ENCODE measurements around the gene MLEC. TPM values are rescaled to one million over a fixed set of nuclear protein-coding genes. Genes with fewer than 3 reads are reported as not detected.
A peak's percentile ranks its signal among the peaks of the same experiment; 100 is the strongest.

Gene MLEC
- total and polyA plus RNA-seq, 2 of the 13 experiments (the other 11 are each of a cell fraction or from before 2014, with no cell fraction given), result 49.8 to 156 TPM

DNA sequence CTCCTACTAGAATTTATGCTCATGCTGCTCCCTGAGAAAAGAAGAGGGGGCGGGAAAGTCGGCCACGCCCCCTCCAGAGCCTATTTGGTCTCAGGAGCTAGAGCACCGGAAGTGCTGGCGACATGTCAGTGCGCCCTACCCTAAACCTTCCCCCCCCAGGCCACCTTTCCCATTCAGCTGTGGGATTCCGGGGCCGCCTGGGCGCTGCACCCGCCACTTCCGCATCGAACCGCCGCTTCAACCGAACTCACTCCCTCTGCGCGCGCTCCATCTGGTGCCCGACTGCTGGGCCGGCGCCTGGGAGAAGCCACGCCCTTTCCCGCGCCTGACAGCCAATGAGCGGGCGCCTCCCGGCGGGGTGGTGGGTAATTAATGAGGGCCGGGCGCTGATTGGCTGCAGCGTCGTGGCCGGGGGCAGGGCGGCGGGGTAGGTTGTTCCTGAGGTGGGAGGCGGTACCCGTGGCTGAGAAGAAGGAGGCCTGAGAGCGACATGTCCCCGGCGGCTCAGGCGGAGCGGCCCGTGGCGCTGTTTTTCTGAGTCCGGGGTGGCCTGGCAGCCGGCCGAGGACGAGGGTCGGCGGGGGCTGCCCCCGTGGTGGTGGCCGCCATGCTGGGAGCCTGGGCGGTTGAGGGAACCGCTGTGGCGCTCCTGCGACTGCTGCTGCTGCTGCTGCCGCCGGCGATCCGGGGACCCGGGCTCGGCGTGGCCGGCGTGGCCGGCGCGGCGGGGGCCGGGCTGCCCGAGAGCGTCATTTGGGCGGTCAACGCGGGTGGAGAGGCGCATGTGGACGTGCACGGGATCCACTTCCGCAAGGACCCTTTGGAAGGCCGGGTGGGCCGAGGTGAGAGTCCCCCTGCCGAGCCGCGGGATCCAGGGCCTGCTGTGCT lies at the start of gene MLEC (continued):
- TF ChIP-seq, protein P1, sequence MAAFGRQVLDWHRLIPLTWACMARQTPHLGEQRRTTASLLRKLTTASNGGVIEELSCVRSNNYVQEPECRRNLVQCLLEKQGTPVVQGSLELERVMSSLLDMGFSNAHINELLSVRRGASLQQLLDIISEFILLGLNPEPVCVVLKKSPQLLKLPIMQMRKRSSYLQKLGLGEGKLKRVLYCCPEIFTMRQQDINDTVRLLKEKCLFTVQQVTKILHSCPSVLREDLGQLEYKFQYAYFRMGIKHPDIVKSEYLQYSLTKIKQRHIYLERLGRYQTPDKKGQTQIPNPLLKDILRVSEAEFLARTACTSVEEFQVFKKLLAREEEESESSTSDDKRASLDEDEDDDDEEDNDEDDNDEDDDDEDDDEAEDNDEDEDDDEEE (CRISPR knock-in tag; IDR thresholded peaks at IDR 0.05), result 0 out of 2 replicates have a peak, but pooled peaks have one; percentile 2
- TF ChIP-seq ZZZ3 (CRISPR knock-in tag; IDR thresholded peaks at IDR 0.05; ENCODE audit: borderline replicate concordance) (no peak; the same call in 1 of the 2 replicates), PHF5A (CRISPR knock-in tag; IDR thresholded peaks at IDR 0.05; ENCODE audit: low read depth, unreplicated experiment) (no peak), MEIS2 (CRISPR knock-in tag; IDR thresholded peaks at IDR 0.05) (peak; percentile 79), SKI (IDR thresholded peaks at IDR 0.05; ENCODE audit: partially characterized antibody) (no peak), ZNF468 (CRISPR knock-in tag; IDR thresholded peaks at IDR 0.05) (no peak), ZNF354B (CRISPR knock-in tag; IDR thresholded peaks at IDR 0.05) (0 out of 2 replicates have a peak, but pooled peaks have one; percentile 18), RBAK (CRISPR knock-in tag; IDR thresholded peaks at IDR 0.05) (no peak), PTBP1 (IDR thresholded peaks at IDR 0.05; ENCODE audit: low read depth, low read length, poor library complexity, severe bottlenecking) (no peak), ZSCAN31 (CRISPR knock-in tag; IDR thresholded peaks at IDR 0.05; ENCODE audit: low read depth) (peak; percentile 56), ZNF234 (CRISPR knock-in tag; conservative IDR thresholded peaks at IDR 0.05) (no peak), ZNF230 (CRISPR knock-in tag; IDR thresholded peaks at IDR 0.05) (0 out of 2 replicates have a peak, but pooled peaks have one; percentile 14), ZNF10 (CRISPR knock-in tag; IDR thresholded peaks at IDR 0.05; ENCODE audit: borderline replicate concordance, low read depth) (no peak), ZNF264 (CRISPR knock-in tag; IDR thresholded peaks at IDR 0.05) (peak; percentile 77), PITX1 (CRISPR knock-in tag; IDR thresholded peaks at IDR 0.05) (peak; percentile 47; the same call in 1 of the 2 replicates), FOXJ3 (CRISPR knock-in tag; IDR thresholded peaks at IDR 0.05; ENCODE audit: borderline replicate concordance) (no peak), ZNF713 (CRISPR knock-in tag; IDR thresholded peaks at IDR 0.05) (no peak), ZNF788 (CRISPR knock-in tag; IDR thresholded peaks at IDR 0.05; ENCODE audit: borderline replicate concordance) (peak; percentile 75; the same call in 1 of the 2 replicates), PAX8 (CRISPR knock-in tag; IDR thresholded peaks at IDR 0.05; ENCODE audit: borderline replicate concordance) (no peak), NFKB2 (CRISPR knock-in tag; IDR thresholded peaks at IDR 0.05; ENCODE audit: borderline replicate concordance) (peak; percentile 76; the same call in 1 of the 2 replicates), ZNF549 (CRISPR knock-in tag; IDR thresholded peaks at IDR 0.05) (no peak), CHD2 (IDR thresholded peaks at IDR 0.05; ENCODE audit: low read depth, low read length) (no peak), SIX4 (CRISPR knock-in tag; IDR thresholded peaks at IDR 0.05) (no peak)
- TF ChIP-seq, protein P2, sequence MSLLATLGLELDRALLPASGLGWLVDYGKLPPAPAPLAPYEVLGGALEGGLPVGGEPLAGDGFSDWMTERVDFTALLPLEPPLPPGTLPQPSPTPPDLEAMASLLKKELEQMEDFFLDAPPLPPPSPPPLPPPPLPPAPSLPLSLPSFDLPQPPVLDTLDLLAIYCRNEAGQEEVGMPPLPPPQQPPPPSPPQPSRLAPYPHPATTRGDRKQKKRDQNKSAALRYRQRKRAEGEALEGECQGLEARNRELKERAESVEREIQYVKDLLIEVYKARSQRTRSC (CRISPR knock-in tag; IDR thresholded peaks at IDR 0.05; ENCODE audit: low read depth), result no peak
- TF ChIP-seq, protein P3, sequence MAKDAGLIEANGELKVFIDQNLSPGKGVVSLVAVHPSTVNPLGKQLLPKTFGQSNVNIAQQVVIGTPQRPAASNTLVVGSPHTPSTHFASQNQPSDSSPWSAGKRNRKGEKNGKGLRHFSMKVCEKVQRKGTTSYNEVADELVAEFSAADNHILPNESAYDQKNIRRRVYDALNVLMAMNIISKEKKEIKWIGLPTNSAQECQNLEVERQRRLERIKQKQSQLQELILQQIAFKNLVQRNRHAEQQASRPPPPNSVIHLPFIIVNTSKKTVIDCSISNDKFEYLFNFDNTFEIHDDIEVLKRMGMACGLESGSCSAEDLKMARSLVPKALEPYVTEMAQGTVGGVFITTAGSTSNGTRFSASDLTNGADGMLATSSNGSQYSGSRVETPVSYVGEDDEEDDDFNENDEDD (CRISPR knock-in tag; IDR thresholded peaks at IDR 0.05; ENCODE audit: borderline replicate concordance), result peak; percentile 32; the same call in 1 of the 2 replicates
- TF ChIP-seq, protein P4, sequence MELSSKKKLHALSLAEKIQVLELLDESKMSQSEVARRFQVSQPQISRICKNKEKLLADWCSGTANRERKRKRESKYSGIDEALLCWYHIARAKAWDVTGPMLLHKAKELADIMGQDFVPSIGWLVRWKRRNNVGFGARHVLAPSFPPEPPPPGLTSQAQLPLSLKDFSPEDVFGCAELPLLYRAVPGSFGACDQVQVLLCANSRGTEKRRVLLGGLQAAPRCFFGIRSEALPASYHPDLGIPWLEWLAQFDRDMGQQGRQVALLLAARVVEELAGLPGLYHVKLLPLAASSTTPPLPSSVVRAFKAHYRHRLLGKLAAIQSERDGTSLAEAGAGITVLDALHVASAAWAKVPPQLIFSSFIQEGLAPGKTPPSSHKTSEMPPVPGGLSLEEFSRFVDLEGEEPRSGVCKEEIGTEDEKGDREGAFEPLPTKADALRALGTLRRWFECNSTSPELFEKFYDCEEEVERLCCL (CRISPR knock-in tag; IDR thresholded peaks at IDR 0.05; ENCODE audit: borderline replicate concordance), result no peak
